NCI-H1105 (cell line): ENCODE results near the gene SESN1.

Source experiments
- DNase-seq: peaks from one replicate; lab custom pipeline; 2025; lab: John Stamatoyannopoulos, UW

Gene SESN1

DNA sequence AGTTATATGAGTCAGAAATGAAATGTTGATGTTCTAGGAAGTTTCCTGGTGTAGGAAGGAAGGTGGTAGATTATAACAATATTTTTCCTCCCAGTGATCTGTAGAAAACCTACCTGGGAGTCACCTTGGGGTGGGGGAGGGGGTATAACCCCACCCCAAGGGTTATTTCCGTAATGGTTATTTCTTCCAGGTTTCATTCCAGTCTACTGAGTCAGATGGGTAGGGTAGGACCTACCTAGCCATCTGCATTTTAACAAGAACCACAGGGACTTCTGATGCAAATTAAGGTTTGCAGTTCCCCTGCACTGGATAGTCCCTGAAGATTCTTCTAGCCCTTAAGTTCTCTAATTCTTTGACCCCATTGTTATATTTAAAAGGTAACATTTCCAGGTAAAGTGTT, 157.5 kb downstream of the SESN1 start:
- DNase-seq, result no peak
